COR-L47 (cell line): Measurements from ENCODE around the gene CKAP5.
A peak's percentile ranks its signal among the peaks of the same experiment; 100 is the strongest.
"Not testable (repeated sequence)": the region's sequence is repeated elsewhere in the genome, so short reads cannot be mapped to it uniquely, and the experiment has no call there.

Source experiments
- DNase-seq: peaks from one replicate; lab custom pipeline; 2025; lab: John Stamatoyannopoulos, UW

Gene CKAP5

GRCh38 chr11:46855167-46855566, 9.1 kb upstream of the CKAP5 start:
- DNase-seq: no peak

- no peak for DNase-seq
These were observed 4.8 kb upstream of the CKAP5 start for GRCh38 chr11:46850829-46851380.

DNA sequence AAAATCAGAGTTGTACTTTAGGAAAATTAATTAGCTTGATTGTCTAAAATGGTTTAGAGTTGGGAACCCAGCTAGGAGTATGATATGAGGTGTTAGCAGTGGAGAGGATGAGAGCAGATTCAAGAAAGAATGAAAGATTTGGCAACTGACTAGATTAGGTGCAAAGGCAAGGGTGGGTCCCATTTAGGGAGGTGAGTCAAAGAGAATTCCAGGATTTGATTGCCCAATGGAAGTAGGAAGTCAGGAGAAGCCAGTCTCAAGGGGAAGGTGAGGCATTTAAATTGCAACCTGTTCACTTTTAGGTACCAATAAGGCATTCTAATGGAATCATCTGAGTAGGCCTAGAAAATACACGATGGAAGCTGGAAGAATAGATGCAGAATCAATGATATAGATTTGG, 3.6 kb upstream of the CKAP5 start:
- no peak for DNase-seq

GRCh38 chr11:46846510-46846830, 390 bp upstream of the CKAP5 start:
- DNase-seq: no peak

DNA sequence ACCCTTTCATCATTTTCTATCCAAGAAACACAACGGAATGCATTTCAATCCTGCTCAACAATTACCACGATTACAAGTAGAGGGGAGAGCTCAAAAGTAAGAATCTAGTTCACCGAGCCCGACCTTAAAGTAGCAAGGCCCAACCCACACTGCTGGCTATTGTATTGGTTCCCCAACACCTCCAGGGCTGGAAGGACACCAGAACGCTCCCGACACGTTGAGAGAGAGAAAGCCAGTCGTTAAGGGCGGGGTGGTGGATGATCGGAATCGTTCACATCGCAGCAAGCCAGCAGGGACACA, 690 bp downstream of the CKAP5 start:
- peak; percentile 39 for DNase-seq

DNA sequence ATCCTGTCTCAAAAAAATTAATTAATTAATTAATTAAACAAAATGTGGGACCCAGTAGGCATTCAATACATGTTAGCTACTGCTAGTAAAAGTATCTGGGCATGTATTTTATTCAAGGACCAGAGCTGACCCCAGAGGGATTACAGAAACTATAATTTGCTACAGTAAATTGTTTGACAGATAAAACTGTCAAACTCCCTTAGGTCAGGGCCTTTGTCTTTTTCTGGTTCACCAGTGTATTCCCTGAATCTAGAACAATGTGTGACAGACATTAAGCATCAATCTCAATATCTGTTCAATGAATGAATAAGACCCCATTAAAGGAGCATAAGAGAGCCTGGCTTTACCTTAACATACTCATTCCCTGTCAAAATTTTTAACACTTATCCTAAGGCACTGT, 6.0 kb downstream of the CKAP5 start:
- DNase-seq: no peak

DNA sequence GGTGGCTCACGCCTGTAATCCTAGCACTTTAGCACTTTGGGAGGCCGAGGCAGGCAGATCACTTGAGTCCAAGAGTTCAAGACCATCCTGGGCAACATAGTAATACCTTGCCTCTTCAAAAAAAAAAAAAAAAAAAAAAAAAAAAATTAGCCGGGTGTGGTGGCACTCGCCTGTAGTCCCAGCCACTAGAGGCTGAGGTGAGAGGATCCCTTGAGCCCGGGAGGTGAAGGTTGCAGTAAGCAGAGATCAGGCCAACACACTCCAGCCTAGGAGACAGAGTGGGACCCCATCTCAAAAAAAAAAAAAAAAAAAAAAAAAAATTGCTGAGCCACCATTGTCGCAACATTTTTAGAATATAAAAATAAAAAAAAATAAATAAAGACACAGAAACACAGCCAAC, 7.6 kb downstream of the CKAP5 start:
- no peak for DNase-seq

DNA sequence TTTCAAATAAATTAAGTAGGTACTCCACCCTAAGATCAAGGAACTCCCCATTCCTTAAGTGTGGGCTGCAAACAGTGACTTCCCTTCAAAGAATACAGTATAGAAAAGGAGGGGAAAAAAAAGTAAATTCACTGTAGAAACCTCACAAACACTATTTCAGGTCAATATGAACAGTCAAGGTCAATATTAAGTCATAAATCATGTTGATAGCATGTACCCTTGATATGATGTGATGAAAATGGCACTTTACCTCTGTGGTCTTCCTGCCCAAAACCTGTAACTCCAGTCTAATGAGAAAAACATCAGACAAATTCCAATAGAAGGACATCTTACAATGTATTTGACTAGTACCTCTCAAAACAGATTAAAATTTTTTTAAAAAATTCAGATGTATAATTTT, 8.2 kb downstream of the CKAP5 start:
- no peak for DNase-seq

DNA sequence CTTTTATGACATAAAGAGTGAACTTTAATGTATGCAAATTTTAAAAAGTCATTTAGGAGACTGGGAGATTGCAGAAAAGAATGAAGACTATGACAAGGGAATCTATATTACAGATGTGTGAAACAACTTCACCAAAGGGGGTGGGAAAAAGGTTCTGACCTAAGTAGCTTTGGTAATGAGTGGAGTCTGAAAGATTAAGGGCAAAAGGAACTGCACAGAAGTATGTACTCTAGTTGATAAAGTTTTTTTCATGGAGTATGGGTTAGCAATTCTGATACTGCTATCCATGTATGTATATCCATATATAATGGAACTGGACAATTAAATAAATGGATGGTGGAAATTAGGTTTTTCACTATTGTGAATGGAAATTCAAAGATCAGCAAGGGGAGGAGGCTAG, 9.2 kb downstream of the CKAP5 start:
- DNase-seq: no peak

DNA sequence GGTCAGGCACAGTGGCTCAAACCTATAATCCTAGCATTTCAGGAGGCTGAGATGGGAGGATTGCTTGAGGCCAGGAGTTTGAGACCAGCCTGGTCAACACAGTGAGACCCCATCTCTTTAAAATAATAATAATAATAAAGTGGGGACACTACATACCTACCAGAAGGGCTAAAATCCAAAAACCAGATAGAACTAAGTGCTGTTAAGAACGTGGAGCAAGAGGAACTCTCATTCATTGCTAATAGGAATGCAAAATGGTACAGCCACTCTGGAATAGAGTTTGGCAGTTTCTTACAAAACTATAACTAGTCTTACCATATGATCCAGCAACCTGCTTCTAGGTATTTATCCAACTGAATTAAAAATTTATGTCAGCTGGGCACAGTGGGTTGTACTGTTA, 9.6 kb downstream of the CKAP5 start:
- DNase-seq: no peak

DNA sequence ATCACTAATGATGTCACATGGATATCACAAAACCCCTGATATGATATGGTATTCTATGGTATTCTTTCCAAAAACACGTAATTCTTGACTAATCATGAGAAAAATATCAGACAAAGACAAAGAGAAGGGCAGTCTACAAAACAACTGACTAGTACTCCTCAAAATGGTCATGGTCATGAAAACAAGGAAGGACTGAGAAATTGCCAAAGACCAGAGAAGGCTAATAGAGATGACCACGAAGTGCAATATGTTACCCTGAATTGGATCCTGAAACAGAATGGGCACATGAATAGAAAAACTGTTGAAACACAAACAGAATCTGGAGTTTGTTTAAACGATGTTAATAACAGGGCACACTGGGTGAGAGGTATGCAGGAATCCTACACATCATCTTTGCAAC, 10.2 kb downstream of the CKAP5 start:
- DNase-seq: no peak

GRCh38 chr11:46834821-46835220, 11.3 kb downstream of the CKAP5 start:
- DNase-seq: no peak

- no peak for DNase-seq
These were observed 13.4 kb downstream of the CKAP5 start for GRCh38 chr11:46832511-46833214.

DNA sequence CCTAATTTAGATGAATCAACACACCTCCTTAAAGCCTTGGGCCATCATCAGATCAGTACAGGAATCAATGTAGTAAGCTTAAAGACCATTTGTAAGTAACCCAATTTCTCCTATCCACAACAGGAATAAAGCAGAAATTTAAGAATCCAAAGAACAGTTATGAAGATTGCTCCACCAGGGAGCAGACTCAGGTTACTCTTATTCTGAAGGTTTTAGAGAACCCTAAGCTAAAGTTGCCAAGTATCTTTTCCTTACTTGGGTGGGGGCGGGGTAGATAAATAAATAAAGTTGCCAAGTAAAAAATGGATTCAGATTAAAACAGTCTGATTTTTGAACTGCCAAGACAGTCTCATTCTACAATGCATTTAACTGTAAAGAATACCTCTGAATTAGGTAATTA, 18.1 kb downstream of the CKAP5 start:
- DNase-seq: no peak

DNA sequence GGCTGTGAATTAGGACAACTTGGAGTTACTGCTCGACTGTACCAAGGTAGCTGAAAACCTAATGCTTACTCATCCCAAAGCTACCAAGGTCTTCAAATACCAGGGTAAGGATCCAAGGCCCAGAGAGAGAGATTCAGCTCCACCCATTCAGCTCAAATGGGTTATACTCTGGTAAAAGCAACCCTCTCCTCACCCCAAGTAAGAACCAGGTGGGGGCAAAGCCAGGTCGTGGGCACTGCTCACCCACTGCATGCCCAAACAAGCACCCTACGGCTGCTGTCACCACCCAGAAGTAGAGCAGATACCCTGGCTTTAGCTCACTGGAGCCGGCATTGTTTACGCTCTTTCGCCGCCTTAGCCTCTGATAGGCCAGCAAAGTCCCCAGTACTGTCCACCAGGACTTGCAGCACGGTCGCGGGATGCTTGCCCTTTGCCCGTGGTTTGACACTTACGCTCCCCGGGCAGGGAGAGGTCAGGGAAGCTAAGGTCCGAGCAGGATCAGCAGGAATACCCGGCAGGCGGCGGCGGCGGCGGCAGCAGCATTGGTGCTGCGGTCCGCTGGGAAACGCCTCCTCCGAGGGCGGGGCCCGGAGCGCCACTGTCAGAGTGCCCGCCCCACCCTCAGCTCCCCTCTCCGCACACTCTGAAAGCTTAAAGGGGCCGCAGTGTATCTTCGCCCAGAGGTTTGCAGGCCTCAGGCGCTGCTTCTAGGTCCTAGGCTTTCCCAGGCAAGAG, 19.6 kb downstream of the CKAP5 start:
- peak; percentile 47 for DNase-seq

DNA sequence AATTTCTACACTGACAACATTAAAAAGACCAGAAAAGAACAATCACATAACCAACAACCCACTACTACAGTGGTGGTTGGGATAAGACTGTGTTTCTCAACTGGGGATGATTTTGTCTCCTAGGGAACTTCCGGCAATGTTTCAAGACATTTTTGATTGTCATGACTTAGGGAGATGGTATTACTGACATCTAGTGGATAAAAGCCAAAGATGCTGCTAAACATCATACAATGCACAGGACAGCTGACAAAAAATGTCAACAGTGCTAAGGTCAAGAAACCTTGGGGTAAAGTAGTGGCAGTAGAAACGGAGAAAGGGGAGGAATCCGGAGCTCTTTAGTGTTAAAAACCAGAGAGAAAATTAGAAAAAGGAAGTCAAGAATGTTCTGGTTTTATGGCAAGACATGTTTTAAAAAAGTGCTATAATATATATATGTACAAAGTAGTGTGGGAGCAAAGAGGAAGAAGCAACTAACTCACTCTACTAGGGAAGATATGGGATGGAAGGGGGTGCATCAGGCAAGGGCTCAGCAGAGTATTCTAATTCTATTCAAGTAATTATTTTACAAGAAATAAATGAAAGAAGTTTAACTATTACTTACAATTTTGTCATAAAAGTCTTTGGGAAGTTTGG, 37.2 kb downstream of the CKAP5 start:
- no peak for DNase-seq

DNA sequence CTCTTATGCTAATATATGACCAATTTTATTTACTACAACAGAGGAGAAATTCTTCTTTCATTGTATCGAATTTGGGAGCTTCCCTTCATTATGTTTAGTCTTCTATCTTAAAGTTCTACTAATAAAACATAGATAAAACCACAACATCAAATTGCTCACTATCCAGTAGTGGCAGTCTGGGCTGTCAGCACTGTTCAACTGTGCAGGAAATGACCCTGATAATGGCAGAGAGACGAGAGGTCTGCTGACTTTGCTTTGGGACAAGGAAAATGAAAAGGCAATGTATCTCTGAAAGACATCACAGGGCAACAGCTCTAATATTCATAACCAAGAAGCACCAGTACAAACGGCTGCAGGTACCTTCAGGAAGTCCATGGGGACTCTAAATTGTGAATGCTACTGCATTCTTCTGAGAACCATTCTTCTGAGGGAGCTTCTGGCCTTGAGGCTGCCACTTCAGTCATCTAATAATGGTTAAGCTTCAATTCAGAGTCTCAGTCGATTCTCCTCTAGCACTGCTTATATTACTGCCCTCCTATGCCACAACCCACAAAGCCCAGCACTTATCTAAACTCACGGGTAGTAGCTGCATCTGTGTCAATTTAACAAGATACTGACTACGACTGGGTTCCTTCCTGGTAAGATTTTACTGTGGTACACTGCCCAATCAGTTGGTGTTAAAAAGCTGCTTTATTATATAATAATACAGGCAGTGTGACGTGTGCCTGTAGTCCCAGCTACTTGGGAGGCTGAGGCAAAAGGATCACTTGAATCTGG, 44.2 kb downstream of the CKAP5 start:
- no peak for DNase-seq

DNA sequence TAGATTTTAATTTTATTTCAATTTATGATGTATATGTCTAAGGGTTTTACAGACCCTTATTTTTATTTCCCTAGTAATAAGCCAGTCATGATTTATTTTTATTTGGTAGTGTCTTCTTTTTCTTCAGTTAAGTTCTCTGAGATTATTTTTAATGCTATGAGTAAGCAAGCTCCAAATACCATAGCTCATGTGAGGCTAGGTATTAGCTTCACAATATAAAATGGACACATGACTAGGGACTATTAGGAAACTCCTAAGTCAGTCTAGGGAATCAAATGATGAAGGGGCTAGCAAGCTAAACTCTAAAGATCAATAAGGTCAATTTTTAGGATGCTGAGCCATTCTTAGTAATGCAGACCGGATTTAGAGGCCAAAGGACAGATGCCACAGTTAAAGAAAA, 45.9 kb downstream of the CKAP5 start:
- no peak for DNase-seq

- not testable (repeated sequence) for DNase-seq
These were observed 46.4 kb downstream of the CKAP5 start for GRCh38 chr11:46799725-46800124.

GRCh38 chr11:46778416-46778815, 67.7 kb downstream of the CKAP5 start:
- no peak for DNase-seq

DNA sequence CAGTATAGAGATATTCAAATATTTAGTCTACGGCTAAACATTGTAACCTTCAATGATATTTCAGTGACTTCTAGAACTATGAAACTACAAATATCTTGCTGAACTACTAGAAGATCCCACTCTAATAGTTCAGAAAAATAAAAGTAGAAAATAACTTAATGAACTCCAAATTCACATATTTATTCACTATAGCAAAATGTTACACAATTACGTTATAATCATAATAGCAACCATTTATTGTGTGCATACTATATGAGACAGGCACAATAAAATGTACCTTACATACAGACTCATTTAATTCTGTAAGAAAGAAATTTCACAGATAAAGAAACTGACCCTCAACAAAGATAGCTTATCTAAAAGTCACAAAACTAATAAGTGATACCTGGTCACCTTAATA, 69.2 kb downstream of the CKAP5 start:
- DNase-seq: no peak

DNA sequence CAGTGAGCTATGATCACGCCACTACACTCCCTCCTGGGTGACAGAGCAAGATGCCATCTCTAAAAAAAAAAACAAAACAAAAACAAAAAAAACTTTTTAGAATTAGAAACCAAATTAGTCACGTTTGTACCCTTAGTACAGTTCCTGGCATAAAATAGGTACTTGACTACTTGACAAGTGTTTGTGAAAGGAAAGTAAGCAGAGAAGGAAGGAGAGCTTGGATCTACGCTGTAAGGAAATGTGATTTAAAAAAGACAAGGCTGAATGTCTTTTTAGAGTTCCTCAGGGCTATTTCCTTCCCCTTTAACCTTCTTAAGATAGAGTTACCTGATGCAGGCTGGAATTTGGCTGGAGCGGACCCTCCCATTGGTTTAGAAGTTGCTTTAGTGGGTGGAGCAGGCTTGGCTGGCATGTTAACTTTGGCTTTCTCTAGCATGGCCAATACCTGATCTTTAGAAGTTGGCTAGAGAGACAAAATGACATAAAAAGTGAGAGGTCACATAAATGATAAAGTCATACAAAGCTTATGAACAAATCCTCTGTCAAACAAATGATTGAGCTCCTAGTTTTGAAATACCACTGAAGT, 76.4 kb downstream of the CKAP5 start:
- DNase-seq: no peak
